Measurements from ENCODE around the gene LEKR1. TPM values are rescaled to one million over a fixed set of nuclear protein-coding genes. Genes with fewer than 3 reads are reported as not detected.

Gene LEKR1
- total and polyA plus RNA-seq, 2 donors (not counting 3 experiments of a cell fraction or from before 2014, with no cell fraction given) = 0.07 to 0.64 TPM

Small RNAs within 50 kb of the gene (small RNA-seq; reads per million reads assigned to genes)
- not detected for gene KLF3P2 (ENCODE audit: insufficient read depth, insufficient read length, low read depth, low replicate concordance)

Other genes with a start within 250 kb of the LEKR1 start
- gene TIPARP, start 151.8 kb upstream of the LEKR1 start, total RNA-seq = 20.0 and 21.2 TPM in 2 replicates
- 8.1 and 9.1 TPM in 2 replicates for gene TIPARP, start 151.8 kb upstream of the LEKR1 start, polyA plus RNA-seq

Data from endothelial cell of umbilical vein (primary cell).